IMR-90 (cell line): ENCODE results near the gene NEAT1. TPM values are rescaled to one million over a fixed set of nuclear protein-coding genes. Genes with fewer than 3 reads are reported as not detected.

Experiments used
- ATAC-seq: fragments of 200-7000 bp; cut with Tn5 transposase; 2 replicates; pipeline ENCODE4 v1.9.1; 2020; ENCODE audit warnings: low read depth, mild to moderate bottlenecking, moderate library complexity
- BruUV-seq: library from RNA; stranded (reverse); fragments of 400-500 nt; replicated peaks from 2 replicates; lab custom pipeline; 2021; lab: Mats Ljungman, UMichigan
- CTCF ChIA-PET: fragments of 300-600 bp; formaldehyde crosslinking; extraction: SDS; loops from one replicate; lab custom pipeline; 2021; ENCODE audit warnings: antibody characterized with exemption; lab: Yijun Ruan, JAX
- POLR2A ChIA-PET: fragments of 300-600 bp; sonication (Branson Sonifier 250); formaldehyde crosslinking; loops from one replicate; lab custom pipeline; 2022; ENCODE audit warnings: antibody characterized with exemption; ENCODE audit not compliant: unreplicated experiment; lab: Charles Lee
- DNase-seq: peaks from one replicate; pipeline ENCODE4 v3.0.0; 2013
- H2AFZ ChIP-seq: replicated peaks from 2 replicates; pipeline ENCODE3; 2013; ENCODE audit warnings: low read length, mild to moderate bottlenecking; ENCODE audit not compliant: poor library complexity
- H2AK5ac ChIP-seq: 2 replicates; pipeline ENCODE4 v1.6.1; 2013; ENCODE audit warnings: low read depth, low read length, inconsistent platforms
- H2AK9ac ChIP-seq: replicated peaks from 2 replicates; pipeline ENCODE3; 2013; ENCODE audit warnings: mild to moderate bottlenecking, low read depth, low read length, moderate library complexity; ENCODE audit not compliant: poor library complexity
- H2BK120ac ChIP-seq: 2 replicates; pipeline ENCODE4 v1.6.1; 2013; ENCODE audit warnings: low read depth, low read length, inconsistent platforms
- H2BK15ac ChIP-seq: 3 replicates; pipeline ENCODE4 v1.6.1; 2013; ENCODE audit warnings: low read depth, low read length, inconsistent platforms
- H2BK20ac ChIP-seq: 2 replicates; pipeline ENCODE4 v1.6.1; 2013; ENCODE audit warnings: low read depth, mild to moderate bottlenecking, inconsistent platforms, low read length, moderate library complexity
- H2BK5ac ChIP-seq: 2 replicates; pipeline ENCODE4 v1.6.1; 2013; ENCODE audit warnings: mild to moderate bottlenecking, low read depth, low read length, inconsistent platforms; ENCODE audit not compliant: poor library complexity, severe bottlenecking
- H3K14ac ChIP-seq: replicated peaks from 2 replicates; pipeline ENCODE4 v1.6.1; 2013; ENCODE audit warnings: low read depth, low read length, inconsistent platforms
- H3K18ac ChIP-seq: 2 replicates; pipeline ENCODE4 v1.6.1; 2013; ENCODE audit warnings: low read depth, low read length, control low read depth
- H3K23ac ChIP-seq: 2 replicates; pipeline ENCODE4 v1.6.1; 2013; ENCODE audit warnings: low read depth, low read length, inconsistent platforms
- H3K27ac ChIP-seq: 2 replicates; pipeline ENCODE4 v1.5.1; 2013; ENCODE audit warnings: mild to moderate bottlenecking, control low read depth, low read length; ENCODE audit not compliant: insufficient read depth
- H3K27me3 ChIP-seq: 2 replicates; pipeline ENCODE4 v1.6.1; 2013; ENCODE audit warnings: low read length; ENCODE audit not compliant: control insufficient read depth, insufficient read depth
- H3K36me3 ChIP-seq: 2 replicates; pipeline ENCODE4 v1.6.1; 2013; ENCODE audit warnings: low read length, mixed read lengths; ENCODE audit not compliant: control insufficient read depth, insufficient read depth
- H3K4ac ChIP-seq: 2 replicates; pipeline ENCODE4 v1.6.1; 2013; ENCODE audit warnings: low read depth, low read length, inconsistent platforms
- H3K4me1 ChIP-seq: 2 replicates; pipeline ENCODE4 v1.6.1; 2013; ENCODE audit warnings: low read length, mixed read lengths; ENCODE audit not compliant: control insufficient read depth, insufficient read depth
- H3K4me2 ChIP-seq: 2 replicates; pipeline ENCODE4 v1.6.1; 2013; ENCODE audit warnings: low read depth, mild to moderate bottlenecking, control low read depth, low read length, moderate library complexity
- H3K4me3 ChIP-seq: 2 replicates; pipeline ENCODE4 v1.5.1; 2013; ENCODE audit warnings: low read depth, mild to moderate bottlenecking, control low read depth, low read length, moderate library complexity; ENCODE audit not compliant: insufficient read depth
- H3K56ac ChIP-seq: 2 replicates; pipeline ENCODE4 v1.6.1; 2013; ENCODE audit warnings: low read length, inconsistent platforms; ENCODE audit not compliant: insufficient read depth; ENCODE audit errors: extremely low read depth
- H3K79me1 ChIP-seq, 2 experiments: 2 replicates each; pipeline ENCODE4 v1.6.1; 2013; ENCODE audit warnings: low read length in 2 of 2, inconsistent platforms in 1 of 2, low read depth in 1 of 2
- H3K9ac ChIP-seq: 2 replicates; pipeline ENCODE4 v1.6.1; 2013; ENCODE audit warnings: low read depth, low read length, control low read depth
- H3K9me1 ChIP-seq: 2 replicates; pipeline ENCODE4 v1.6.1; 2013; ENCODE audit warnings: low read length, inconsistent platforms; ENCODE audit not compliant: insufficient read depth
- H3K9me3 ChIP-seq: 2 replicates; pipeline ENCODE4 v1.6.1; 2013; ENCODE audit warnings: low read length; ENCODE audit not compliant: control insufficient read depth, insufficient read depth
- H4K20me1 ChIP-seq: 2 replicates; pipeline ENCODE4 v1.6.1; 2013; ENCODE audit warnings: low read length, inconsistent platforms; ENCODE audit not compliant: insufficient read depth
- H4K5ac ChIP-seq: 2 replicates; pipeline ENCODE4 v1.6.1; 2013; ENCODE audit warnings: mild to moderate bottlenecking, low read depth, low read length, control low read depth
- H4K8ac ChIP-seq, 2 experiments: 2 replicates each; pipeline ENCODE4 v1.6.1; 2013; ENCODE audit warnings: low read depth in 2 of 2, low read length in 2 of 2, control low read depth in 1 of 2, inconsistent platforms in 1 of 2
- H4K91ac ChIP-seq: 2 replicates; pipeline ENCODE4 v1.6.1; 2013; ENCODE audit warnings: low read depth, low read length, inconsistent platforms; ENCODE audit not compliant: insufficient read depth
- BHLHE40 ChIP-seq: fragments of 150-350 bp; IDR thresholded peaks from 2 replicates; pipeline ENCODE4 v1.6.1; 2016; ENCODE audit warnings: mild to moderate bottlenecking, low read depth, low read length
- CEBPB ChIP-seq: IDR thresholded peaks from 2 replicates; pipeline ENCODE4 v1.6.1; 2012; ENCODE audit warnings: low read depth, low read length, improper control_type of control experiment
- CHD1 ChIP-seq: IDR thresholded peaks from 2 replicates; pipeline ENCODE4 v1.6.1; 2012; ENCODE audit warnings: low read depth, low read length, improper control_type of control experiment
- CTCF ChIP-seq: conservative IDR thresholded peaks from 2 replicates; pipeline ENCODE4 v1.5.1; 2012; ENCODE audit warnings: mild to moderate bottlenecking, low read depth, low read length, improper control_type of control experiment
- ELK1 ChIP-seq: fragments of 150-350 bp; IDR thresholded peaks from 2 replicates; pipeline ENCODE4 v1.6.1; 2016; ENCODE audit warnings: low read depth, mild to moderate bottlenecking, low read length, moderate library complexity, borderline replicate concordance
- FOS ChIP-seq: fragments of 150-350 bp; IDR thresholded peaks from 2 replicates; pipeline ENCODE4 v1.6.1; 2016; ENCODE audit warnings: low read depth, low read length
- MAFK ChIP-seq: IDR thresholded peaks from 2 replicates; pipeline ENCODE4 v1.6.1; 2012; ENCODE audit warnings: low read depth, low read length, improper control_type of control experiment
- MAZ ChIP-seq: IDR thresholded peaks from 2 replicates; pipeline ENCODE4 v1.6.1; 2012; ENCODE audit warnings: low read depth, mild to moderate bottlenecking, low read length, improper control_type of control experiment, moderate library complexity, borderline replicate concordance
- MXI1 ChIP-seq: IDR thresholded peaks from 2 replicates; pipeline ENCODE4 v1.6.1; 2012; ENCODE audit warnings: low read depth, mild to moderate bottlenecking, low read length, moderate library complexity, borderline replicate concordance
- NFE2L2 ChIP-seq: fragments of 150-350 bp; IDR thresholded peaks from 2 replicates; pipeline ENCODE4 v1.6.1; 2016; ENCODE audit warnings: low read depth, mild to moderate bottlenecking, low read length
- POLR2A ChIP-seq: IDR thresholded peaks from 2 replicates; pipeline ENCODE4 v1.6.1; 2012; ENCODE audit warnings: mild to moderate bottlenecking, low read depth, low read length
- RAD21 ChIP-seq: IDR thresholded peaks from 2 replicates; pipeline ENCODE4 v1.6.1; 2012; ENCODE audit warnings: low read length, improper control_type of control experiment
- RCOR1 ChIP-seq: IDR thresholded peaks from 2 replicates; pipeline ENCODE4 v1.6.1; 2012; ENCODE audit warnings: mild to moderate bottlenecking, low read length, improper control_type of control experiment; ENCODE audit not compliant: insufficient replicate concordance
- RFX5 ChIP-seq: IDR thresholded peaks from 2 replicates; pipeline ENCODE4 v1.8.0; 2012; ENCODE audit warnings: low read depth, mild to moderate bottlenecking, low read length, moderate library complexity
- WGBS, 2 experiments: methylation state at CpG; one replicate each; pipeline versions ENCODE4 v1.1.5 to v1.1.7; 2013; ENCODE audit warnings: missing lambda C conversion rate in 2 of 2; ENCODE audit not compliant: insufficient read length in 1 of 2; ENCODE audit errors: extremely low coverage in 2 of 2; 5-methylcytosine and 5-hydroxymethylcytosine counted together
- dilution Hi-C: fragments of 300-500 bp; cut with HindIII; formaldehyde crosslinking; loops from one replicate; pipeline ENCODE4 v1.14.3; 2018; ENCODE audit warnings: low sequenced_read_pairs; ENCODE audit not compliant: unreplicated experiment
- in situ Hi-C: fragments of 300-500 bp; cut with MboI; formaldehyde crosslinking; loops from 3 replicates; pipeline ENCODE4 v1.14.3; 2019; ENCODE audit warnings: low sequenced_read_pairs, inconsistent platforms, mixed read lengths
- intact Hi-C: fragments of 100-400 bp; cut with micrococcal nuclease; formaldehyde crosslinking; loops from 2 replicates; pipeline ENCODE4 v1.10.0; 2022
- polyA plus RNA-seq, 3 experiments: library from polyadenylated mRNA; depleted of rRNA; stranded (reverse); fragments of >200 nt; gene quantifications; 2 replicates each; pipeline ENCODE4 v1.2.3, GENCODE V29; 2012; ENCODE audit warnings: low replicate concordance in 1 of 3
- total RNA-seq: library from RNA; depleted of rRNA; stranded (reverse); fragments of >200 nt; gene quantifications from 2 replicates; pipeline ENCODE4 v1.2.3, GENCODE V29; 2012

The NEAT1 gene
- total and polyA plus RNA-seq, 2 of the 4 experiments (the other 2 are of a cell fraction) = 30.1 to 114 TPM

GRCh38 chr11:65448418-65449105, 26.0 kb downstream of the NEAT1 start:
- BruUV-seq = no TSS peak
- 33% methylated on average over 1 of the region's 3 CpGs; no CpG with 5 or more reads in 1 of the 2 experiments for WGBS, 2 experiments
- Histone ChIP-seq H3K79me1 (peaks cover 4 to 40% of the 10 kb centered on the region in 2 experiments), H3K4me2 (no peak overlapping the region), H3K9me3 (no peaks in the 10 kb centered on the region), H3K27ac (no peak overlapping the region; the same call in 1 of the 2 replicates), H3K27me3 (no peaks in the 10 kb centered on the region), H3K14ac (no peak overlapping the region), H3K4ac (no peak overlapping the region), H2BK15ac (no peak overlapping the region), H2BK120ac (no peak overlapping the region), H3K23ac (no peak overlapping the region), H2AK9ac (no peak overlapping the region), H4K91ac (no peak overlapping the region), H4K20me1 (peaks cover 67% of the 10 kb centered on the region), H3K36me3 (peaks cover 27% of the 10 kb centered on the region; the same call in 1 of the 2 replicates), H4K8ac (no peak overlapping the region), H2BK20ac (no peak overlapping the region), H4K5ac (no peak overlapping the region), H2AFZ (no peak overlapping the region), H2AK5ac (no peak overlapping the region), H3K9me1 (peaks cover 9% of the 10 kb centered on the region; the same call in 1 of the 2 replicates), H3K4me3 (no peak overlapping the region), H3K4me1 (peaks cover 7% of the 10 kb centered on the region; the same call in 1 of the 2 replicates), H3K56ac (no peak overlapping the region), H2BK5ac (no peak overlapping the region), H3K9ac (no peak overlapping the region), H3K18ac (no peak overlapping the region)
- POLR2A ChIA-PET = interaction anchor here (2.5 kb wide), 1 partner anchor 50 kb away, joined by 27 read pairs; the partner anchor contains the start of gene MALAT1
- DNase-seq (peak; percentile 64), ATAC-seq (peak; percentile 4)
- TF ChIP-seq MAFK (no peak), CHD1 (0 out of 2 replicates have a peak, but pooled peaks have one; percentile 73), FOS (no peak), MAZ (no peak), RAD21 (no peak), RFX5 (no peak), RCOR1 (no peak), ELK1 (no peak), CEBPB (no peak), NFE2L2 (no peak; the same call in 1 of the 2 replicates), BHLHE40 (no peak), CTCF (no peak), MXI1 (no peak), POLR2A (peak; percentile 33; the same call in 1 of the 2 replicates)
- dilution Hi-C loops = no loop called here
- intact Hi-C loops = loop anchor here (2.0 kb wide), 1 partner anchor 50 kb away; the partner anchor contains the start of gene MALAT1
- CTCF ChIA-PET = no interaction called here
- in situ Hi-C loops = no loop called here
